Smooth muscle cell of the brain vasculature (primary cell): ENCODE measurements around the gene ELL.
"Not testable (repeated sequence)": the region's sequence is repeated elsewhere in the genome, so short reads cannot be mapped to it uniquely, and the experiment has no call there.

ENCODE experiments used
- DNase-seq: peaks from one replicate; pipeline ENCODE4 v3.0.0-alpha.2; 2012; ENCODE audit warnings: low read depth, low spot score

The ELL gene

GRCh38 chr19:18423258-18424020, 98.4 kb downstream of the ELL start:
- no peak for DNase-seq

- no peak for DNase-seq
Observed at GRCh38 chr19:18422530-18423191, 99.2 kb downstream of the ELL start.

GRCh38 chr19:18421371-18421959, 100.4 kb downstream of the ELL start:
- no peak for DNase-seq

- no peak for DNase-seq
Observed at GRCh38 chr19:18420930-18421329, 100.9 kb downstream of the ELL start.

GRCh38 chr19:18419699-18420460, 102.0 kb downstream of the ELL start:
- DNase-seq, result no peak

- DNase-seq, result no peak
Observed at GRCh38 chr19:18419195-18419698, 102.6 kb downstream of the ELL start, which contains the start of gene SSBP4. Gene SSBP4 (plus strand): TSS chr19:18419398. CDS start chr19:18419649, 251 bp downstream.

GRCh38 chr19:18418483-18419194, 103.2 kb downstream of the ELL start:
- no peak for DNase-seq

- DNase-seq, result no peak
Observed at GRCh38 chr19:18418029-18418482, 103.8 kb downstream of the ELL start.

- no peak for DNase-seq
Observed at GRCh38 chr19:18417250-18418028, 104.4 kb downstream of the ELL start.

- DNase-seq, result no peak
Observed at GRCh38 chr19:18416778-18417249, 105.1 kb downstream of the ELL start.

- no peak for DNase-seq
Observed at GRCh38 chr19:18415178-18415867, 106.5 kb downstream of the ELL start.

- no peak for DNase-seq
Observed at GRCh38 chr19:18414504-18415177, 107.2 kb downstream of the ELL start.

GRCh38 chr19:18412610-18413239, 109.1 kb downstream of the ELL start:
- no peak for DNase-seq

- no peak for DNase-seq
Observed at GRCh38 chr19:18408053-18408476, 113.8 kb downstream of the ELL start.

GRCh38 chr19:18406749-18407148, 115.1 kb downstream of the ELL start:
- DNase-seq, result no peak

GRCh38 chr19:18405754-18406153, 116.1 kb downstream of the ELL start:
- DNase-seq, result not testable (repeated sequence)

GRCh38 chr19:18402455-18403248, 119.2 kb downstream of the ELL start:
- not testable (repeated sequence) for DNase-seq
